Neural cell (in vitro differentiated cells): ENCODE data around the gene WDR82. TPM values are rescaled to one million over a fixed set of nuclear protein-coding genes. Genes with fewer than 3 reads are reported as not detected.
A peak's percentile ranks its signal among the peaks of the same experiment; 100 is the strongest.

Source experiments
- H2AFZ ChIP-seq: fragments of 200-600, 300-800 bp; sonication (generic), shearing (Covaris generic); 2 replicates; pipeline ENCODE4 v1.6.0; 2014; ENCODE audit warnings: low read depth, mild to moderate bottlenecking, antibody characterized with exemption, low read length, moderate library complexity
- H3F3A ChIP-seq: fragments of 200-600 bp; shearing (Covaris generic); 2 replicates; pipeline ENCODE4 v1.6.1; 2016; ENCODE audit warnings: mild to moderate bottlenecking, moderate library complexity, mixed read lengths, antibody characterized with exemption, low read length; ENCODE audit not compliant: insufficient read depth, poor library complexity, severe bottlenecking
- H3K27ac ChIP-seq: fragments of 200-600, 300-800 bp; sonication (generic), shearing (Covaris generic); 2 replicates; pipeline ENCODE4 v1.5.1; 2014; ENCODE audit warnings: mild to moderate bottlenecking, low read length, moderate library complexity
- H3K27me3 ChIP-seq: fragments of 300-800, 200-600 bp; sonication (generic), shearing (Covaris generic); 2 replicates; pipeline ENCODE4 v1.6.0; 2014; ENCODE audit warnings: mild to moderate bottlenecking, low read depth, low read length, moderate library complexity; ENCODE audit not compliant: insufficient read depth
- H3K36me3 ChIP-seq: fragments of 300-800, 200-600 bp; sonication (generic), shearing (Covaris generic); 2 replicates; pipeline ENCODE4 v1.5.1; 2014; ENCODE audit warnings: mild to moderate bottlenecking, antibody characterized with exemption, low read length, moderate library complexity; ENCODE audit not compliant: insufficient read depth
- H3K4me2 ChIP-seq: fragments of 300-800, 200-600 bp; sonication (generic), shearing (Covaris generic); 2 replicates; pipeline ENCODE4 v1.6.0; 2014; ENCODE audit warnings: mild to moderate bottlenecking, low read length
- H3K4me3 ChIP-seq: fragments of 300-800, 200-600 bp; sonication (generic), shearing (Covaris generic); 2 replicates; pipeline ENCODE4 v1.5.1; 2014; ENCODE audit warnings: mild to moderate bottlenecking, low read length, moderate library complexity
- H3K79me2 ChIP-seq: fragments of 200-600 bp; shearing (Covaris generic); replicated peaks from 2 replicates; pipeline ENCODE4 v1.6.0; 2014; ENCODE audit warnings: mild to moderate bottlenecking, low read length, moderate library complexity; ENCODE audit not compliant: insufficient read depth
- H3K9ac ChIP-seq: fragments of 300-800, 200-600 bp; sonication (generic), shearing (Covaris generic); 2 replicates; pipeline ENCODE4 v1.6.1; 2016; ENCODE audit warnings: mild to moderate bottlenecking, low read length, mixed read lengths
- H3K9me2 ChIP-seq: fragments of 200-600 bp; shearing (Covaris generic); 2 replicates; pipeline ENCODE4 v1.6.1; 2016; ENCODE audit warnings: mild to moderate bottlenecking, low read length, mixed read lengths; ENCODE audit not compliant: insufficient read depth
- H3K9me3 ChIP-seq: fragments of 200-600, 300-800 bp; sonication (generic), shearing (Covaris generic); 2 replicates; pipeline ENCODE4 v1.6.1; 2016; ENCODE audit warnings: mild to moderate bottlenecking, mixed run types, low read length, moderate library complexity, mixed read lengths
- H4K20me1 ChIP-seq: fragments of 200-600 bp; shearing (Covaris generic); 2 replicates; pipeline ENCODE4 v1.6.1; 2016; ENCODE audit warnings: mild to moderate bottlenecking, mixed run types; ENCODE audit not compliant: insufficient read depth
- CTCF ChIP-seq: fragments of 450-650 bp; IDR thresholded peaks from 2 replicates; pipeline ENCODE4 v1.5.1; 2014; ENCODE audit warnings: antibody characterized with exemption, mild to moderate bottlenecking, moderate library complexity; ENCODE audit not compliant: poor library complexity, severe bottlenecking
- EP300 ChIP-seq: fragments of 450-650 bp; conservative IDR thresholded peaks from 2 replicates; pipeline ENCODE4 v1.6.1; 2014; ENCODE audit warnings: antibody characterized with exemption, mild to moderate bottlenecking, moderate library complexity; ENCODE audit not compliant: poor library complexity, severe bottlenecking
- EZH2 ChIP-seq: fragments of 200-600, 300-800 bp; shearing (Covaris generic), sonication (generic); IDR thresholded peaks from 2 replicates; pipeline ENCODE4 v1.6.1; 2014; ENCODE audit warnings: antibody characterized with exemption, low read length, borderline replicate concordance, mild to moderate bottlenecking; ENCODE audit not compliant: insufficient read depth, poor library complexity, severe bottlenecking
- MXI1 ChIP-seq: fragments of 450-650 bp; conservative IDR thresholded peaks from 2 replicates; pipeline ENCODE4 v1.6.1; 2014; ENCODE audit warnings: antibody characterized with exemption, mild to moderate bottlenecking; ENCODE audit not compliant: poor library complexity, severe bottlenecking
- POLR2AphosphoS5 ChIP-seq: IDR thresholded peaks from 2 replicates; pipeline ENCODE4 v1.6.1; 2012
- RAD21 ChIP-seq: fragments of 450-650 bp; conservative IDR thresholded peaks from 2 replicates; pipeline ENCODE4 v1.6.1; 2014; ENCODE audit warnings: antibody characterized with exemption, mild to moderate bottlenecking, moderate library complexity
- SMC3 ChIP-seq: fragments of 450-650 bp; conservative IDR thresholded peaks from 2 replicates; pipeline ENCODE4 v1.6.1; 2014; ENCODE audit warnings: antibody characterized with exemption, mild to moderate bottlenecking, moderate library complexity; ENCODE audit not compliant: poor library complexity
- TAF1 ChIP-seq: IDR thresholded peaks from 2 replicates; pipeline ENCODE4 v1.6.1; 2012; ENCODE audit warnings: low read depth
- polyA plus RNA-seq: library from polyadenylated mRNA; depleted of rRNA; stranded (reverse); fragments of >200 nt; gene quantifications from 2 replicates; pipeline ENCODE4 v1.2.3, GENCODE V29; 2014
- TF ChIP-seq, protein P1 (sequence below): IDR thresholded peaks from 2 replicates; pipeline ENCODE4 v1.6.1; 2012; ENCODE audit warnings: borderline replicate concordance

The WDR82 gene
- polyA plus RNA-seq, 1 donor from 2014 or later = 163 TPM

GRCh38 chr3:52295671-52296208 is 17.3 kb upstream of the WDR82 start:
- Histone ChIP-seq H3K9ac (no peak overlapping the region), H4K20me1 (no peaks in the 10 kb centered on the region), H3F3A (no peaks in the 10 kb centered on the region), H3K4me2 (no peak overlapping the region), H3K79me2 (peaks cover 36% of the 10 kb centered on the region), H3K36me3 (no peaks in the 10 kb centered on the region), H3K27me3 (no peaks in the 10 kb centered on the region), H3K9me2 (no peaks in the 10 kb centered on the region), H2AFZ (no peak overlapping the region), H3K9me3 (no peaks in the 10 kb centered on the region), H3K4me3 (peak overlapping the region; percentile 93), H3K27ac (no peak overlapping the region)
- TF ChIP-seq SMC3 (no peak), CTCF (no peak), POLR2AphosphoS5 (no peak), TAF1 (no peak), EP300 (no peak), EZH2 (no peak), MXI1 (no peak), RAD21 (no peak)
- TF ChIP-seq, protein P1, sequence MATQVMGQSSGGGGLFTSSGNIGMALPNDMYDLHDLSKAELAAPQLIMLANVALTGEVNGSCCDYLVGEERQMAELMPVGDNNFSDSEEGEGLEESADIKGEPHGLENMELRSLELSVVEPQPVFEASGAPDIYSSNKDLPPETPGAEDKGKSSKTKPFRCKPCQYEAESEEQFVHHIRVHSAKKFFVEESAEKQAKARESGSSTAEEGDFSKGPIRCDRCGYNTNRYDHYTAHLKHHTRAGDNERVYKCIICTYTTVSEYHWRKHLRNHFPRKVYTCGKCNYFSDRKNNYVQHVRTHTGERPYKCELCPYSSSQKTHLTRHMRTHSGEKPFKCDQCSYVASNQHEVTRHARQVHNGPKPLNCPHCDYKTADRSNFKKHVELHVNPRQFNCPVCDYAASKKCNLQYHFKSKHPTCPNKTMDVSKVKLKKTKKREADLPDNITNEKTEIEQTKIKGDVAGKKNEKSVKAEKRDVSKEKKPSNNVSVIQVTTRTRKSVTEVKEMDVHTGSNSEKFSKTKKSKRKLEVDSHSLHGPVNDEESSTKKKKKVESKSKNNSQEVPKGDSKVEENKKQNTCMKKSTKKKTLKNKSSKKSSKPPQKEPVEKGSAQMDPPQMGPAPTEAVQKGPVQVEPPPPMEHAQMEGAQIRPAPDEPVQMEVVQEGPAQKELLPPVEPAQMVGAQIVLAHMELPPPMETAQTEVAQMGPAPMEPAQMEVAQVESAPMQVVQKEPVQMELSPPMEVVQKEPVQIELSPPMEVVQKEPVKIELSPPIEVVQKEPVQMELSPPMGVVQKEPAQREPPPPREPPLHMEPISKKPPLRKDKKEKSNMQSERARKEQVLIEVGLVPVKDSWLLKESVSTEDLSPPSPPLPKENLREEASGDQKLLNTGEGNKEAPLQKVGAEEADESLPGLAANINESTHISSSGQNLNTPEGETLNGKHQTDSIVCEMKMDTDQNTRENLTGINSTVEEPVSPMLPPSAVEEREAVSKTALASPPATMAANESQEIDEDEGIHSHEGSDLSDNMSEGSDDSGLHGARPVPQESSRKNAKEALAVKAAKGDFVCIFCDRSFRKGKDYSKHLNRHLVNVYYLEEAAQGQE = no peak

GRCh38 chr3:52294320-52295150 is 16.1 kb upstream of the WDR82 start:
- Histone ChIP-seq H3K4me2 (no peak overlapping the region), H2AFZ (no peak overlapping the region), H3K79me2 (peaks cover 25% of the 10 kb centered on the region), H4K20me1 (no peaks in the 10 kb centered on the region), H3K27me3 (no peaks in the 10 kb centered on the region), H3K9me3 (no peaks in the 10 kb centered on the region), H3K4me3 (no peak overlapping the region), H3K9ac (no peak overlapping the region), H3F3A (no peaks in the 10 kb centered on the region), H3K9me2 (no peaks in the 10 kb centered on the region), H3K36me3 (no peaks in the 10 kb centered on the region), H3K27ac (no peak overlapping the region)
- TF ChIP-seq POLR2AphosphoS5 (no peak), MXI1 (no peak), EP300 (no peak), SMC3 (no peak), TAF1 (no peak), EZH2 (no peak), CTCF (no peak), RAD21 (no peak)
- TF ChIP-seq, protein P1 = no peak
